Testis (tissue), 3 donors: ENCODE data around the gene MYH13. TPM values are rescaled to one million over a fixed set of nuclear protein-coding genes. Genes with fewer than 3 reads are reported as not detected.

Experiments
- DNase-seq: peaks from one replicate; pipeline ENCODE4 v3.0.0-alpha.2; 2019
- H3K27ac ChIP-seq, 2 donors: fragments of 200-600 bp; sonication (generic); one replicate each; pipeline ENCODE4 v1.5.1; 2019
- H3K27me3 ChIP-seq: fragments of 200-600 bp; sonication (generic); one replicate; pipeline ENCODE4 v1.5.1; 2019
- H3K36me3 ChIP-seq: fragments of 200-600 bp; sonication (generic); one replicate; pipeline ENCODE4 v1.5.1; 2017; ENCODE audit warnings: low read depth; ENCODE audit errors: missing control alignments
- H3K4me1 ChIP-seq: fragments of 200-600 bp; sonication (generic); one replicate; pipeline ENCODE4 v1.5.1; 2019
- H3K4me3 ChIP-seq, 2 donors: fragments of 200-600 bp; sonication (generic); one replicate each; pipeline ENCODE4 v1.5.1; 2017 to 2019
- H3K9me3 ChIP-seq: fragments of 200-600 bp; sonication (generic); one replicate; pipeline ENCODE4 v1.5.1; 2017
- CTCF ChIP-seq, 3 experiments: fragments of 450-650 bp in 2 of 3; fragments of 200-600 bp in 1 of 3; sonication (generic) in 1 of 3; IDR thresholded peaks; one replicate each; pipeline ENCODE4 v1.5.1; 2016 to 2019; ENCODE audit warnings: antibody characterized with exemption in 3 of 3, mild to moderate bottlenecking in 2 of 3, moderate library complexity in 1 of 3
- POLR2A ChIP-seq: fragments of 450-650 bp; IDR thresholded peaks from one replicate; pipeline ENCODE4 v1.6.1; 2017; ENCODE audit warnings: antibody characterized with exemption, mild to moderate bottlenecking, moderate library complexity
- WGBS, 2 donors: methylation state at CpG; one replicate each; pipeline ENCODE4 v1.1.5; 2018; 5-methylcytosine and 5-hydroxymethylcytosine counted together
- intact Hi-C: fragments of 100-400 bp; cut with DNase I; formaldehyde crosslinking; loops from one replicate; pipeline ENCODE4 v1.15.1; 2023; ENCODE audit warnings: low total_unique reads
- polyA plus RNA-seq: library from polyadenylated mRNA; stranded (reverse); fragments of 350-450 nt; fragmentation: Illumina TruSeq; extraction: RNeasy Lipid Tissue Mini Kit (QIAGEN cat#74804); gene quantifications from one replicate; pipeline ENCODE4 v1.2.3, GENCODE V29; 2014; ENCODE audit warnings: low read depth, low replicate concordance; ENCODE audit not compliant: insufficient read depth
- total RNA-seq, 2 donors: library from RNA; depleted of rRNA; stranded (reverse); fragments of >200 nt; gene quantifications; one replicate each; pipeline ENCODE4 v1.2.3, GENCODE V29; 2016

Gene MYH13
- total and polyA plus RNA-seq, 3 donors from 2014 or later: 0.28 to 0.47 (median 0.37) TPM

GRCh38 chr17:10262451-10262850 lies 110.4 kb downstream of the MYH13 start:
- no peak overlapping the region for H3K27ac ChIP-seq
- DNase-seq: no peak
- TF ChIP-seq POLR2A (no peak), CTCF (IDR thresholded peaks at IDR 0.05) (no peak)
- no peaks in the 10 kb centered on the region for H3K36me3 ChIP-seq
- H3K4me1 ChIP-seq: no peaks in the 10 kb centered on the region
- 56 to 63% methylated on average over 1 of the region's 1 CpG for WGBS, 2 donors
- H3K27me3 ChIP-seq: no peaks in the 10 kb centered on the region
- no peaks in the 10 kb centered on the region for H3K9me3 ChIP-seq
- intact Hi-C loops: no loop called here
- H3K4me3 ChIP-seq: no peak overlapping the region

- TF ChIP-seq CTCF (IDR thresholded peaks at IDR 0.05) (no peak), POLR2A (no peak)
- no peaks in the 10 kb centered on the region for H3K9me3 ChIP-seq
- no peak for DNase-seq
- 80 to 87% methylated on average over 3 of the region's 3 CpGs for WGBS, 2 donors
- no peak overlapping the region for H3K27ac ChIP-seq
- intact Hi-C loops: no loop called here
- no peaks in the 10 kb centered on the region for H3K36me3 ChIP-seq
- no peaks in the 10 kb centered on the region for H3K4me1 ChIP-seq
- H3K27me3 ChIP-seq: no peaks in the 10 kb centered on the region
- H3K4me3 ChIP-seq: no peak overlapping the region
Observed at GRCh38 chr17:10261098-10261497, 111.7 kb downstream of the MYH13 start.

GRCh38 chr17:10251212-10251948 lies 121.4 kb downstream of the MYH13 start:
- DNase-seq: no peak
- intact Hi-C loops: no loop called here
- H3K4me3 ChIP-seq: no peak overlapping the region
- 75 to 80% methylated on average over 11 of the region's 11 CpGs for WGBS, 2 donors
- no peaks in the 10 kb centered on the region for H3K9me3 ChIP-seq
- no peaks in the 10 kb centered on the region for H3K4me1 ChIP-seq
- no peaks in the 10 kb centered on the region for H3K27me3 ChIP-seq
- TF ChIP-seq CTCF (IDR thresholded peaks at IDR 0.05) (no peak), POLR2A (no peak)
- H3K27ac ChIP-seq: no peak overlapping the region
- H3K36me3 ChIP-seq: no peaks in the 10 kb centered on the region

Other genes with a start within 250 kb of the MYH13 start
- 100 to 1,000 TPM; 152 to 184 TPM for gene GAS7, start 174.4 kb downstream of the MYH13 start, total RNA-seq
- gene GAS7, start 174.4 kb downstream of the MYH13 start, polyA plus RNA-seq: 70.2 TPM
- 1 to 10 TPM in 1 of 2 donors, under 1 TPM in 1; 0.39 to 1.2 TPM for gene MYH8, start 48.9 kb upstream of the MYH13 start, total RNA-seq
- 0.78 TPM for gene MYH8, start 48.9 kb upstream of the MYH13 start, polyA plus RNA-seq
- gene MYH4, start 96.6 kb upstream of the MYH13 start, total RNA-seq: under 1 TPM; 0.31 to 0.39 TPM
- gene MYH4, start 96.6 kb upstream of the MYH13 start, polyA plus RNA-seq: 0.08 TPM
- gene MYH1, start 145.5 kb upstream of the MYH13 start, total RNA-seq: under 1 TPM; 0.47 to 0.93 TPM
- 3.0 TPM for gene MYH1, start 145.5 kb upstream of the MYH13 start, polyA plus RNA-seq
- under 1 TPM; 0.31 to 0.99 TPM for gene MYH2, start 176.7 kb upstream of the MYH13 start, total RNA-seq
- gene MYH2, start 176.7 kb upstream of the MYH13 start, polyA plus RNA-seq: 3.3 TPM